HG03521 (cell line): ENCODE data around the gene PDCD2L.
"Not testable (repeated sequence)": the region's sequence is repeated elsewhere in the genome, so short reads cannot be mapped to it uniquely, and the experiment has no call there.

ENCODE experiments used
- ATAC-seq: cut with Tn5 transposase; IDR thresholded peaks from one replicate; pipeline ENCODE4 v1.9.1; 2021; ENCODE audit warnings: mild to moderate bottlenecking, moderate library complexity; ENCODE audit not compliant: unreplicated experiment

The PDCD2L gene

DNA sequence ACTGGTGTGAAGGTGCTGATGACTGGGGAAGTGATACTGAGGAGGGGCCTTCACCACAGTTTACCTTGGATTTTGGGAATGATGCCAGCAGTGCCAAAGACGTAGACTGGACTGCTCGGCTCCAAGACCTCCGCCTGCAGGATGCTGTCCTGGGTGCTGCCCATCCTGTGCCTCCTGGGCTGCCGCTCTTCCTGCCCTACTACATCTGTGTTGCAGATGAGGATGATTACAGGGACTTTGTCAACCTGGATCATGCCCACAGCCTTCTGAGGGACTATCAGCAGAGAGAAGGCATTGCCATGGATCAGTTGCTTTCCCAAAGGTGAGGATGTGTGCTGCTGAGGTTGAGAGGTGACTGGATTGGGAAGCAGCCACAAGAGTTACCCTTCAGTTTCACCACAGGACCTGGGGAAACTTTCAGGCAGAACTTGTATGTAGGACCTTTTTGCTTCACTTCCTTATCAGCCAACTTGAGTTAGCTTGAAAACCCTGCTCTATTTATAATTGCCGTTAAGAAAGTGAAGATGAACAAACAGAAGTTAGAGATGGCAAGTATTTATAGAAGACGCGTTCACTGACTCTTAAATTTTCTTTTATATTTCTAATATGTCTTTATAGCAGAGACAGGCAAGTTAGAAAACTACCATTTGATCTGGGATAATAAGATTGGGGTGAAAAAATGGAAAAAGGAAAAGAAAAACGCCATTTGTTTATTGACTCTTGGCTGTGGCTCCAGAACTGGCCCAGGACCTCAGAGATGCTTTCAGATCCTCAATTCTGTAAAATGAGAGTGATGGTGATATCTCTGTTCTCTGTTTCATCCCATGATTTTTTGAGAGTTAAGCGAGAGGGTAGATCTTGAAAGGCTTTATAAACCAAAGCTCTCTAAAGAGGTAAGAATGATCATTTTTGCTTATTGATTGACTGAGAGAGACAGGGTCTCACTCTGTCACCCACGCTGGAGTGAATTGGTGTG is 5.3 kb downstream of the PDCD2L start:
- ATAC-seq = no peak

GRCh38 chr19:34411216-34411615 is 7.0 kb downstream of the PDCD2L start:
- ATAC-seq = no peak

GRCh38 chr19:34416021-34416545 is 11.9 kb downstream of the PDCD2L start:
- ATAC-seq = no peak

- ATAC-seq = no peak
Observed at GRCh38 chr19:34418300-34418699, 14.1 kb downstream of the PDCD2L start.

GRCh38 chr19:34426096-34426661 is 22.0 kb downstream of the PDCD2L start:
- ATAC-seq = no peak

- ATAC-seq = peak; percentile 43
Observed at GRCh38 chr19:34428549-34429285, 24.5 kb downstream of the PDCD2L start.

GRCh38 chr19:34429553-34429952 is 25.4 kb downstream of the PDCD2L start:
- ATAC-seq = no peak

GRCh38 chr19:34430738-34431625 is 26.8 kb downstream of the PDCD2L start:
- ATAC-seq = peak; percentile 43

- ATAC-seq = no peak
Observed at GRCh38 chr19:34431681-34432402, 27.6 kb downstream of the PDCD2L start.

DNA sequence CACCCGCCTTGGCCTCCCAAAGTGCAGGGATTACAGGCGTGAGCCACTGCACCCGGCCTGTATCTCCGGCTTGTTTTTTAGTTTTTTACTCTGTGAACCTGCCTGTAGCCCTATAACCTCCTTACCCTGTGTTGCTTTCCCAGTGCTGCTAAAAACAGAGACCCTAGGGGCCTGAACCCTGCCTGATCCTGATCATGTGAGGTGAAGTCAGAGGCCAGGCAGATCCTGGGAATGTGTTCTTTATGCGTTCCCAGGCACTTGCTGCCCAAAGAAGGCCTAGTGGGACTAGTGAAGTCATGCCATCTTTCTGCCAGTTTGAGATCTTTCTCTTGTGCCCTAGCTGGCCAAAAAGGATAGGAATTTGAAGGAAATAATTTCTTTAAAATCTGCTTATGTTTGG is 28.6 kb downstream of the PDCD2L start:
- ATAC-seq = no peak

DNA sequence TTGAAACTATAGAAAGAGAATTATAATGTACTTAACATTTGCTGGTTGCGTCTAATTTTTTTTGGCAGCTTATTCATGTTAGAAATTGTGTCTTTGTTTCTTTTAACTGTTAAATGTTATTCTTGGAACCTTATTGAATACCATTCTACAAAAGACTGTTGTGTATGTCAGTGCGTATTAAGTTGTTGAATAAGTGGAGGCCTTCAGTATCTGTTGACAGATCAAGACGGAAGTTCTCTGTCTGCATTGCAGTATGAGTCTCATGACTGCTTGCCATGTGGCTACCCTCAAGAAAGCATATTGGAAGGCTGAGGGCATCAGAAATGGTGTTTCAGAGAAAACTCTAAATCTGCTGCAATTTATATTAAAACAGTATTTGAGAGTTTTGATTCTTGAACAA is 32.5 kb downstream of the PDCD2L start:
- no peak for ATAC-seq

- no peak for ATAC-seq
Observed at GRCh38 chr19:34448191-34448590, 44.0 kb downstream of the PDCD2L start.

DNA sequence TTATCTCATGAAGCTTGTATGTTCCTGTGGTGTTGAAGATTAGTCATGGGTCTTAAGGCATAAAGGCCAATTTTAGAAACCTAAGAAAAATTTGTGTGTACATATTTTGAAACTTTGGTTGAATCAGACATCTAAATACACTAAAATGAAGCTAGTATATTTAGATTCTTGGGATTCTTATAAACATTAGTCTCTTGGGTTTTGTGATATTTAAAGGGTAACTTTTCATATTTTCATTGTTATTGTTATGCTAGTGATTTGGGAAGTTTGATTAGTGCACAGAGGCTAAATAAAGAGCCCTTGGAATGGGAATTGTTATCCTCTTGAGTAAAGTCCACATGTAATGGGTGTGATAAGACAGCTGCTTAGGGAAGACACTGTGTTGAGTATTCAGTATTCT is 48.5 kb downstream of the PDCD2L start:
- ATAC-seq = no peak

DNA sequence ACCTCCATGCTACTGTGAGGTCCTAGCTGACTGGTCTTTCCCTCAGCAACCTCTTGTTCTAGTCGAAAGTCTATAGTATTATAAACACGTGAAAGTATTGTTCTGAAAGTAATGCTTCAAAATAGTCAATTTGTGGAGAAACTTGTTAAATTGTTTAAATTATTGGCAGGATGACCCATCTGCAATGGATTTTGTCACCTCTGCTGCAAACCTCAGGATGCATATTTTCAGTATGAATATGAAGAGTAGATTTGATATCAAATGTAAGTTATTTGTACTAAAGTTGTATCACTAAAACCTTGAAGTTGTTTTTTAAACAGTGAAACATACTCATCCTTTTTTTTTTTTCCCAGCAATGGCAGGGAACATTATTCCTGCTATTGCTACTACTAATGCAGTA is 49.9 kb downstream of the PDCD2L start:
- ATAC-seq = no peak

DNA sequence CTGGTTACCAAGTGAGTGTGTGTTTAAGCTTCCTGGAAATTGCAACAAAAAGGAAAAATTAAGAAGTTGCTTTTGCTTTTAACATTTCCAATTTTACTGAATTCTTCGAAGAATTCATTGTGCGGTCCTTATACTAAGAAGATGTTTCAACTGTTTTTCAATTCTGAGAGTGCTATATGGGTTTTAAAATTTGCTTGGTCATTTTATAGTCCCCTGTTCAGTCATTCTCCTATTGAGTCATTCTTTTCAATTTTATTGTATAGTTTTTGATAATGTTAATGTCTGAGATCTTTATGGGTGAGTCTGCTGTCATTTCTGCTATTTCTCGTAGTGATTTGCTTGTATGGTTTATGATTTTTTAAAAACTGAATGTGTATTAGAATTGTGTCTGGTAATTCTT is 50.5 kb downstream of the PDCD2L start:
- ATAC-seq = no peak

DNA sequence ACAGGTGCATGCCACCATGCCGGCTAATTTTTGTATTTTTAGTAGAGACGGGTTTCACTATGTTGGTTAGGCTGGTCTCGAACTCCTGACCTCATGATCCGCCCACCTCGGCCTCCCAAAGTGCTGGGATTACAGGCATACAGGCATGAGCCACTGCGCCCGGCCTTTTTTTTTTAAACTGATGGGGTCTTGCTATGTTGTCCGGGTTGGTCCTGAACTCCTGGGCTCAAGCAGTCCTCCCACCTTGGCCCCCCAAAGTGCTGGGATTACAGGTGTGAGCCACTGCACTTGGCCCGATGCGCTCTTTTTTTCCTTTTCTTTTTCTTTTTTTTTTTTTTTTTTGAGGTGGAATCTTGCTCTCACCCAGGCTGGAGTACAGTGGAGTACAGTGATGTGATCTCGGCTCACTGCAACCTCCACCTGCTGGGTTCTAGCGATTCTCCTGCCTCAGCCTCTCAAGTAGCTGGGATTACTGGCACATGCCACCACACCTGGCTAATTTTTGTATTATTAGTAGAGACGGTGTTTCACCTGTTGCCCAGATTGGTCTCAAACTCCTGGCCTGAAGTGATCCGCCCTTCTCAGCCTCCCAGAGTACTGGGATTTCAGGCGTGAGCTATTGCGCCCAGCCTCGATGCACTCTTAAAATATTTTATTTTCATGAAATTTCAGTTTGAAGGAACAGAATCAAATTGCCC is 51.7 kb downstream of the PDCD2L start:
- ATAC-seq = not testable (repeated sequence)

DNA sequence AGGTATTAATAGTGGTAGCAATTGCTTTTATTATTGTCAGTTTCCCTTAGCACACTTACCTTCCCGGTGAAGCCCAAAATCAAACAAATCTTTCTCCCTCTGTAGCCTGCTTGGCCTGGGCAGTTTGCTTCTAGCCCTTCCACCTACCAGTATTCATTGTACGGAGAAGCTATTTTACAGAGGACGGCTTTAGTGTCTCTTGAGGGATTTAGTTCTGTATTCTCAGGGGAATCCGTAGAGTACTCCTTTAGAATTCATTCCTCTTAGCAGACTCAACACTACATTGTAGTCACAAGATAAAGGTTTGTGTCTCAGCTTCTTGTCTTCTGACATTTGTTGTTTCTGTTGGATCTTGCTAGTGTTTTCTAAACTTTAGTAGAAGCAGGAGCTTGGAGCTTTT is 53.2 kb downstream of the PDCD2L start:
- no peak for ATAC-seq

DNA sequence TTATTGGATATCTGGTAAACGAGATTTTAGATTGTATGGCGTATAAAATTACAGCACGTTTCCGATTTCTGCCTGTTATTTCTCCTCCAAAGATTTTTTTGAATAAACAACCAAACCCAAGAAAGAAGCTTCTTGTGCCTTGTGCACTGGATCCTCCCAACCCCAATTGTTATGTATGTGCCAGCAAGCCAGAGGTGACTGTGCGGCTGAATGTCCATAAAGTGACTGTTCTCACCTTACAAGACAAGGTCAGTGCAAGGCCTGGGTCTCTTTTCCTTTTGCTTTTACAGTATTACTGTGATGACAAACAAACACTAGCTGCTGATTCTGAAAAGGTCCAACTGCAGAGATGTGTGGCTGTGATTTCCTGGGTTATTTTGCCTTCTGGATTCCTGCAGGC is 54.5 kb downstream of the PDCD2L start:
- no peak for ATAC-seq

DNA sequence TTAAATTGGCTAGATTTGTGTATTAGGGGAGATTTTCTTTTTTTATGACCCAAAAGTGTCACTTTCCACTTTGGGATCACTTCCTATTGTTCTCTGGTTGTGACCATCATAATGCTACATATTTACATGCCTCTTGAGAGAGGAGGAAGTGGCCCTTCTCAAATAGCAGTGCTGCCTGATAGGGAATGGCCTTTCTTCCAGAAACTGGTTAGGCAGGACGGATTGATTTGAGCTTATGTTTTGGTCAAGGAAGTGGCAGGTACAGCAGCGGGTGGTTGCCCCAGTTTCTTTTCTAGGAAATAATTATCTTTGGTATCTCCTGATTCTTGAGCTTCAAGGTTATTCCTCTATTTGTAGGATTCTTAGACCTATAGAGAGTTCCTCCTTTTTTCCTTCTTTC is 55.4 kb downstream of the PDCD2L start:
- no peak for ATAC-seq
